Stomach (tissue), 4 donors: ENCODE measurements around the gene RAB1B.

Source experiments
- POLR2A ChIP-seq, 4 donors: fragments of 450-650 bp; IDR thresholded peaks; one replicate each; pipeline ENCODE4 v1.6.1; 2016; ENCODE audit warnings: antibody characterized with exemption in 4 of 4, control low read depth in 2 of 4, mild to moderate bottlenecking in 1 of 4, moderate library complexity in 1 of 4
- TF ChIP-seq, protein P1 (sequence below), 7 experiments: fragments of 450-650 bp in 4 of 7; fragments of 200-600 bp in 3 of 7; sonication (generic) in 3 of 7; IDR thresholded peaks; one replicate each; pipeline ENCODE4 v1.5.1; 2016 to 2019; ENCODE audit warnings: antibody characterized with exemption in 7 of 7, control low read depth in 2 of 7, mild to moderate bottlenecking in 1 of 7

DNA sequence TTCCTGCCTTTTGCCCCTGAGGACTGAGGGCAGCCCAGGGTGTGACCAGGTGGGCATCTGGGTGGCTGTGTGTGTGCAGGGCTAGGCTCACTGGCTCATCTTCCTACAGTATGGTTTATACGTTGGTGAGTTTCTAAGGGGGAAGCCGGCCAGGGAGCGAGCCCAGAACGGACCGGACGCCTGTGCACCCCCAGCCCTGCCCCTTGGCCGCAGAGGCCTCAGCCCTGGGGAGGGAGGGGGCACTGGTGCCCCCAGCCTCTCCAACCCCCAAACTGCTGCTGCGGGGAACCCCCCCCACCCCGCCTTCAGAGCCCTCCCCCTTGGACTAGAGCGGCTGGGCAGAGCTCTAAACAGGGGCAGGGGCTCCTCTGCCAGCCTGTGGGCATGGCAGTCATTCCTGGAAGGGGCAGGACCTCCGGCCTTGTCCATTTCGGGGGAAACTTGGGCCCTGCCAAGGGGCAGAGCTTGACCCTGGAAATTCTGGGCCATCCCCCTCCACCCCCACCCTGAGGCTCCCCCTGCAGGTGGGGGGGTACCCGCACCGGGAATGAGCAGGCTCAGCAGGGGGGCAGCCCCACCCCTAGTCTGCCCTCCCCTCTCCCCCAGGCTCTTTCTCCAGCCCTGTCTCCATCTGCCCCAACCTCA lies 15.1 kb downstream of the RAB1B start:
- no peak for TF ChIP-seq POLR2A (IDR thresholded peaks at IDR 0.05)
- TF ChIP-seq, protein P1, sequence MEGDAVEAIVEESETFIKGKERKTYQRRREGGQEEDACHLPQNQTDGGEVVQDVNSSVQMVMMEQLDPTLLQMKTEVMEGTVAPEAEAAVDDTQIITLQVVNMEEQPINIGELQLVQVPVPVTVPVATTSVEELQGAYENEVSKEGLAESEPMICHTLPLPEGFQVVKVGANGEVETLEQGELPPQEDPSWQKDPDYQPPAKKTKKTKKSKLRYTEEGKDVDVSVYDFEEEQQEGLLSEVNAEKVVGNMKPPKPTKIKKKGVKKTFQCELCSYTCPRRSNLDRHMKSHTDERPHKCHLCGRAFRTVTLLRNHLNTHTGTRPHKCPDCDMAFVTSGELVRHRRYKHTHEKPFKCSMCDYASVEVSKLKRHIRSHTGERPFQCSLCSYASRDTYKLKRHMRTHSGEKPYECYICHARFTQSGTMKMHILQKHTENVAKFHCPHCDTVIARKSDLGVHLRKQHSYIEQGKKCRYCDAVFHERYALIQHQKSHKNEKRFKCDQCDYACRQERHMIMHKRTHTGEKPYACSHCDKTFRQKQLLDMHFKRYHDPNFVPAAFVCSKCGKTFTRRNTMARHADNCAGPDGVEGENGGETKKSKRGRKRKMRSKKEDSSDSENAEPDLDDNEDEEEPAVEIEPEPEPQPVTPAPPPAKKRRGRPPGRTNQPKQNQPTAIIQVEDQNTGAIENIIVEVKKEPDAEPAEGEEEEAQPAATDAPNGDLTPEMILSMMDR (IDR thresholded peaks at IDR 0.05), result no peak
